NCI-H2227 treated with DMSO at 0.1 percent for 48 hours (cell line): ENCODE results near the gene ELFN2.
A peak's percentile ranks its signal among the peaks of the same experiment; 100 is the strongest.
"Not testable (repeated sequence)": the region's sequence is repeated elsewhere in the genome, so short reads cannot be mapped to it uniquely, and the experiment has no call there.

ENCODE experiments used
- DNase-seq: peaks from one replicate; lab custom pipeline; 2025; lab: John Stamatoyannopoulos, UW

The ELFN2 gene

GRCh38 chr22:37427135-37427710 lies at the start of gene ELFN2:
TSS of gene ELFN2 (minus strand) at chr22:37427479. CDS start at chr22:37375534, 51,945 bp downstream.
- DNase-seq, result no peak

DNA sequence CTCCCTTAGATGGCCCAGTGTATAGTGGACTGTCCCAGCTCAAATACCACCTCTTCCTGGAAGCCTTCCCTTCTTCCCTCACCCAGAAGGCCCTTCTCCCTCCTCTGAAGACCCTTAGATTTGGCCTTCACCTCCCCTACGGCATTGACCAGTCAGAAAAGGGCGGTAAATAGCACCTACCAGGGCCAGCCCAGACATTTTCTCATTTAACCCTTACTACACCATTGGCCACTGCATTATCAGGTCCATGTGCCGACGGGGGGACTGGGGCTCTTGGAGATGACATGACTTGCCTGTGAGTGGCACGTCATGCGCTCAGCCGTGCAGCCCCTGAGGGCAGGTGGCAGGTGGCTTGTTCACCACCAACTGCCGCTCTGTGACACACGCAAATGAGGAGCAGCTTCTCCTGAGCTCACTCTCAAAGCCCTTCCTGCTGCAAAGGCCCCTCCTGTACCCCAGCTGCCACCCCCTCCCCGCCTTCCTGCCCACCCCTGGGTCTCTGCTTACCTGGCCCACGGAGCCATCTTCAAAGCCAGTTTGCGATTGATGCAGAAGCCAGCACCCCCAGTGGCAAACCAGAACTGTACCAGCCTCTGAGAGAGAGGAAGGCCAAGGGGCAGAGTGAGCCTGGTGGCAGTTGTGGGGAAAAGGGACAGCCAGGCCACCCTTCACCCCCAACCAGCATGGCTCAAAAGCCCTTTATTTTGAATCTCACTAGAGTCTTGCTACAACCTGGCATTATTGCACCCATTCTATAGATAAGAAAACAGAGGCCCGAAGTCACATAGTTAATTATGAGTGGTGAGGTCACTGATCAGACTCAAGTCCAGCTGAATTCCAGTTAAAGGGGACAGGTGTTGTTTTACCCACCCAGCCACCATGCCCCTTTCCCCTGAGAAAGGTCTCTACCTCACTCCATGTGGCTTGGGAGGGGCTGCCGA lies 49.4 kb upstream of the ELFN2 start:
- DNase-seq, result no peak

DNA sequence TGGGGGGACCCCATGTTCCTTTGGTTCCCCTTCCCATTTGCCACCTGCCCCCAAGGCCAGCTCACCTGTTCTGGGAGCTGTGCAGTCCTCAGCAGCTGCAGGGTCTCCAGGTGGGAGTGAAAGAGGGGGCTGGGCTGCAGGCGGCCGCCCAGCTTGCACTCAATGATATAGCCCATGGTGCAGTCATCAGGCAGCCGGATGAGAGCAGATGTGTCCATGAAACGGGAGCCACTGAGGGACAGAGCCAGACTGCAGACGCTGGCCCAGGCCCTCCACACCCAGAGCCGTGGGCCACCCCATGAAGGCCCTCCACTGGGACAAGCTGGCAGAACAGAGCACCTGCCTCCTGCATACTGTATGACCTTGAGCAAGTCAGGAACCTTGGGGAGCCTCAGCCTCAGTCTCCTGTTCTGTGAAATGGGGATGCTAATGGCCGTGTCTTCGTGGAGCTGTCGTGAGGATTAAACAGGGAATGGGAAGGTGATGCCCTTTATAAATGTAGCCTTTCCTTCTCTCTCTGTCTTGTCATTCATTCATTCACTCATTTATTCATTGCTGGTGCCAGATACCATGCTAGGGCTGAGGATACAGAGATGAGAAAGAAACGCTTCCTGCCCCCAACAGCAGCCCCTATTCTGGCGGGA lies 47.3 kb upstream of the ELFN2 start:
- DNase-seq, result no peak

GRCh38 chr22:37473437-37473946 lies 46.2 kb upstream of the ELFN2 start:
- no peak for DNase-seq

GRCh38 chr22:37472418-37473006 lies 45.2 kb upstream of the ELFN2 start:
- no peak for DNase-seq

DNA sequence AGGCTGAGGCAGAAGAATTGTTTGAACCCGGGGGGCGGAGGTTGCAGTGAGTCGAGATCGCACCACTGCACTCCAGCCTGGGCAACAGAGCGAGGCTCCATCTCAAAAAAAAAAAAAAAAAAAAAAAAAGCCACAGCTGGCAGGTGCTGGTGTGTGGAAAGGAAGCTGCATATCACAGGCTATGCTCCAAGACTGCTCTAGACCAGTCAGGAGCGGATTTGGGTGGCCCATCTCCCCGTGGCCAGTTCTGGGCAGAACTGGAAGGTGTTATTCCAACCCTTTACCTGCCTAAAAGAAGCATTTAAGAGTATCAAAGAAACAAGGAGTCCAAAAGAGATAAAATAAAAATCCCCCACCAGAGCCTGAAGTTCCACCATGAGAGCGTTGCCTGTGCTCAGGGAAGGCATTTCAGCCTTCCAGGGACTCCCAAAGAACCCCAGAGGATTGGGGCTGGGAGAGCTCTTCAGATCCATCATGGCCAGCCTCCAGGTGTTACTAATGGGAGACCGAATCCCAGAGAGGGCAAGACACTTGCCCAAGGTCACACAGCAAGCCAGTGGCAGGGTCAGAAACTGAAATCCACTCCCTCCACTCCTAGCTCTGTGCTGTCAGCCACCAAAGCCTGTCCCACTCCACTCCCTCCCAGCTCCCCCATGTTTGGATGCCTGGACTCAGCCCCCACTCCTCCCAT lies 44.6 kb upstream of the ELFN2 start:
- DNase-seq, result no peak

GRCh38 chr22:37470087-37470445 lies 42.8 kb upstream of the ELFN2 start:
- DNase-seq, result no peak

GRCh38 chr22:37469416-37470086 lies 42.3 kb upstream of the ELFN2 start:
- DNase-seq, result no peak

- DNase-seq, result not testable (repeated sequence)
Observed at GRCh38 chr22:37468201-37468695, 41.0 kb upstream of the ELFN2 start.

- no peak for DNase-seq
Observed at GRCh38 chr22:37467391-37467955, 40.2 kb upstream of the ELFN2 start.

GRCh38 chr22:37464181-37464580 lies 36.9 kb upstream of the ELFN2 start:
- no peak for DNase-seq

- DNase-seq, result no peak
Observed at GRCh38 chr22:37462983-37463382, 35.7 kb upstream of the ELFN2 start.

DNA sequence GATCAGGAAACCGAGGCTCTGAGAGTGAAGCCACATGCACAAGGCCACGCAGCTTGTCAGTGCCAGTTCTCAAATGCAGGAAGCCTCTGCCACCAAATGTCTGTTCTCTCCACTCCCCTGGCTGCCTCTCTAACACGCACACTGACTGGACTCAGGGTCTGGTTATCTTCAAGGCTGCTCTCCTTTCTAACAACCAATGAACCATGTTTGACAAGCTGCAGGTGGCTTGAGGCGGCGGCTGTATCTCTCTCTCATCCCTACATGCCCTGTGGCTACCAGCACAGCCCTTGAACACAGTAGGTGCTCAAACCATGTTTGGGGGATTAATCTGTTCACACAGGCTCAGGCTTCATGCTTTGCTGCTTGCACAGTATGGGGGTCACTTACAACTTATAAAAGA lies 35.2 kb upstream of the ELFN2 start:
- DNase-seq, result no peak

GRCh38 chr22:37461961-37462360 lies 34.7 kb upstream of the ELFN2 start:
- DNase-seq, result no peak

- DNase-seq, result no peak
Observed at GRCh38 chr22:37460684-37461083, 33.4 kb upstream of the ELFN2 start.

DNA sequence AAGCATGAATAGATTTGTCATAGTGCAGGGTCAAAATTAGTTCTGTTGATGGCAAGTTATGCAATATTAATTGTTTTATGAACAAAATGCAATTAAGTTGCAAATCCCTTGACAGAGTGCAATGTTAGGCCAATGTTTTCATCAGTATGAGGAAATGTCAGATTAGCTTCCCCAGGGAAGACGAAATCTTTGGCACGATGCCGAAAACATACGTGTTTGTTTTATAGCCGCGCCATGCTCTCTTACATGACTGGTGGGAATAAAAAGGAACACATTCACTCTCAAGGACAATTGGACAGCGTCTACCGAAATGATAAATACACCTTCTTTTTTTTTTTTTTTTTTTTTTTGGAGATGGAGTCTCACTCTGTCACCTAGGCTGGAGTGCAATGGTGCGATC lies 31.9 kb upstream of the ELFN2 start:
- DNase-seq, result no peak

DNA sequence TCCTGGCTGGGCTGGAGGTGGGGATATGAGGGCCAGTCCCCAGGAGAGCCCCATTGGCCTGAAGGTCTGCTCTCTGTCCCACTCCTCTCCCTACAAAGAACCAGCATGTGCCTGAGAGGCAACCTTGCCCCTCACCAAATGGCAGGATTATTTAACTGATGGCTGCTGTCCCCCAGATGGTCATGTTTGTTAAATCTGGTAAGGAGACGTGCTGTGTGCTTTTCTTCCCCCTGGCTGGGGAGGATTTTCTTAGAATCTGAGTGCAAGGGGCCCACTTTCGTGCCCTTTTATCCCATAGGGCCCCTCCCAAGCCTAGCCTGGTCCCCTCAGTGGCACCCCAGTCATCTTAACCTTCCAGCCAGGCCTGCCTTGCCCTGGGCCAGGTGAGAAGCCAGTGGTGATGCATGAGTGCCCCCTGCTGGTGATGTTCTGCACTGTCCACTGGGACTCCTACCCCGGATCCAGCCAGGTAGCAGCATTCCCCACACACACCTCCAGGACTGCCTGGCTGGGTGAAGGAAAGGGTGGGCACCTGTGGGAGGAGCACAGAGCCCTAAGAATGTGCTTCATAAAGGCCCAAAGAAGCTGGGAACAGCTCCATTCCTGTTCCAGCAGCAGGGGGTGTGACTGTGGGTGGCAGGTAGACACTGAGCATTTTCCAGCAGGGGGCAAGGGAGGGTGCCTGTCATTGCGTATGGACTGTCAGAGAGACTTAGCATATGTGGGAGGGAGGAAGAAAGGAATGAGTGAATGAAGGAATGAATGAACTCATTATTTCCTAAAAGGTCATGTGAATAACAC lies 30.0 kb upstream of the ELFN2 start:
- DNase-seq, result peak; percentile 8

DNA sequence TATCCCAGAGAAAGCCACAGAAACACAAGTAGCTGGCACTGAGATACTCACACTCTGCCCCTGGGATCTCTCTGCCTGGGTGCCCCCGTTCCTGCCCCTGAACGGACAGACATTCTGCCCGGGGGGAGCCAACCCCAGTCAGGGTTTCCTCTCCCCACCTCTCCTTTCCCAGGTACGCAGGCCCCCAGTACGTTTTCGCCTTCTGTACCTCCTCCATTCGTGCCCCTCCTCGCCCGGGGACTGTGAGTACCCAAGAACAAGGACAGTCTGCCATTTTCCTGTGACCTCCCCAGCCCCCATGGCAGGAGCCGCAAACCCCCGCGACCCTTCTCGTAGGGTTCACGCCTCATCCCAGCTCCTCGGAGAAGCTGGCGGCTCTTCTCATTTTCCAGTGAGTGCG lies 29.1 kb upstream of the ELFN2 start:
- no peak for DNase-seq

- peak; percentile 33 for DNase-seq
Observed at GRCh38 chr22:37455896-37456295, 28.6 kb upstream of the ELFN2 start.
